Raji (cell line): Measurements from ENCODE around the gene CYBA.

Experiments
- POLR2A ChIP-seq: IDR thresholded peaks from 2 replicates; pipeline ENCODE4 v1.6.1; 2011; ENCODE audit warnings: low read depth, low read length, control low read depth; ENCODE audit not compliant: insufficient read depth

Gene CYBA

DNA sequence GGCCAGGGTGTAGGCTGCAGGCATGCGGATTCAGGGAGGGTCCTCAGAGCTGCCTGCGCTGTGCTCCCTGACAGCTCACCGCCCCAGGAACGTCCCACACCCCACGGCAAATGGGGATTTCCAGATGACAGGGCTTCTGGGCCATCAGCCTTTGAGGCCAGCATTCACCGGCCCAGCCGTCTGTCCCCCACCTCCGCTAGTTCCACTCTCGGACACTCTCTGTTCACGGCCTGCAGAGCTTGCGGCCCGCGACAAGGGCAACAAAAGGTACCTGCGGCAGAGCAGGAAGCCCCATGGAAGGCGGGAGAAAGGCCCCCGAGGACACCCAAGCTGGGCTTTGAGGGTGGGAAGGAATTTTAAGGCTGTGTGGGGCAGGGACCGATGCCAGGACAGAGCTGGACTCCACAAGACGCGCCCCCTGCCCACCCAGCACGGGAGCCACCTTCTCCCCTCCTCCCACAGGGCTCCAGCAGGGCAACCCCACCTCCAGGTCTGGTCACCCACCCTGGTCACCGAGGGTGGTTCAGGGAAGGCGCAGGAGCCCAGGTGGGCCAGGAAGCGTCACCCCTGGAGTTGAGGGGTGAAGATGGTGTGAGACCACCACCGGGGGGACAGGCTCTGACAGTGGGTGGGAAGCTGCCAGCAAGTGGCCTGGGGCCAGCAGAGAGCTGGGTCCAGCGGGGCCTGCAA lies 5.6 kb upstream of the CYBA start:
- TF ChIP-seq POLR2A: no peak

DNA sequence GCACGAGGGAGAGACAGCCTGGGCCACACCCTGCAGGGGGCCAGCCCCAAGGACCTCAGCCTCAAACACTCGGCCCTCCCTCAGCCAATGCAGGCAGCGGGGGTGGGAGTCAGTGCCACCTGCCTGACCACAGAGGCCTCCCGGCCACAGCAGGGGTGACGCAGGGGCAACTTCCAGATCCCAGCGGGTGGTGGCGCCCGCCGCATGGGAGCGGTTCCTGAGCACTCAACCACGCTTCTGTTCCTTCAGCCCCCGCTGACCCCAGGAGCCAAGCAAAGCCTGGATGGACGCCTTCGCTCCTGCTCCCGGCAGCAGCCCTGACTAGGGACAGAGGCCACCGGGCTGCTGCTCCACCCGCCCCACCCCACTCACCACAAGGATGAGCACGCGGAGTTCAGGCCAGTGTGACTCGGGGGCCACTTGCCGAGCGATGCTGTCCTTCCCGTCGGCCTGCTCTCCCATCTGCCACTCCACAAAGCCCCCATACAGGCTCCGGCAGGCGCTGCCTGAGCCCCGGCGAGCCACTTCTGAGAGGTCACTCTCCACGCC lies 5.0 kb upstream of the CYBA start:
- no peak for TF ChIP-seq POLR2A

DNA sequence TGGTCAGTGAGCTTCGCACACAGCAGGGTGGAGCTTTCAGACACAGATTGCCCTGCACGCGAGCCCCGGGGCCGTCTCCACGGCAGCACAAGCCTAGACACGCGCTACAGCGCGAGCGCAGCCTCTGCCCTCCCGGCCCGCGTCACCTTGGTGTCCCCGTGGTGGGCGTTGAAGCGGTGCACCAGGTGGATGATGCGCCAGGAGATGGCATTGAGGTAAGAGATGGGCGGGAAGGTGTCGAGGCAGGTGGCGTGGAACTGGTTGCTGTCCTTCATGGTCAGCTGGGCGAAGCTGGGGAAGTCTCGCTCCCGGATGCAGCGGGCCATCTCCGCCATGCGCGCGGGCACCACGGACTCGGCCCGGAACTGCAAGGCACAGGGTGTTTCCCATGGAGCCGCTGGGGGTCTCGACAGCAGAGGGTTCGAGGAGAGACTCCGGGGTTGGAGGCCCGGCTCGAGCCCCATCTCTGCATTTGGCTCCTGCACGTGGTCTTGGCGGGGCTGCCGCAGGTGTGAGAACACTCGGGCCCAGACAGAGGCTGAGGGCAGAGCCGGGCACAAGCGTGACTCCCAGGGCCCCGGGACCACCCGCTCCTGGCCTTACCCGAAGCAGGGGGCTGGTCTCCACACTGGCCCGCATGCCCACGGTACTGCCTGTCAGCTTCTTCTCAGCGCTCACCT lies 4.3 kb upstream of the CYBA start:
- TF ChIP-seq POLR2A: no peak

DNA sequence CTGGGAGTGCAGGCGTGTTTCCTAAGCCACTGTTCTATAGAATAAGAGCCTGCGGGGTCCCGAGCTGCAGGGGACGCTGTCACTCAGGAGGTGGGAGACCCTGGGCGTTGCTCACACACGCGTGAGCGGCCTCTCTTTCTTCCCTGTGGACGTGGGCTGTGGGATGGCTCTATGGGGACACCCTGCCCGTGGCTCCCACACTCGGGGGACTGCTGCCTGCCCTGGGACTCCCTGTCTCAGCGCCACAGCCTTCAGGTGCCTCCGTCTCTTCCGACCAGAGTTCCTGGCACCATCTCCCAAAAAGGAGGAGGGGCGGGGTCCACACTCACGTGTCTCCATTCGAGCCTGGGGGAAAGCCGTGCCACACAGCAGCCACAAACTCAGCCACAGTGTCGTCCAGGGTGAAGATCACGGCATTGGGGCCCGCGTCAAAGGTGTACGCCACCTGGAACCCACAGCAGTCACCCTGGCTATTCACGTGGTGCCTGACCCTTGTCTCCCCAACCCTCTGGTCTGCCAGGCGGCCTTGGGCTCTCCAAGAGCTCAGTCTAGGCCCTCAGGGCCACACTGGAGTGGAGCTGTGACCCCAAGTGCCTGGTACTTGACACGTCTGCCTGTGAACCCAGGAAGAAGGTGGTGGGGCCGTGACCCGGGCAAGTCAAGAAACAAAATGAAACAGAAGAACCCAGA lies 3.7 kb upstream of the CYBA start:
- no peak for TF ChIP-seq POLR2A

DNA sequence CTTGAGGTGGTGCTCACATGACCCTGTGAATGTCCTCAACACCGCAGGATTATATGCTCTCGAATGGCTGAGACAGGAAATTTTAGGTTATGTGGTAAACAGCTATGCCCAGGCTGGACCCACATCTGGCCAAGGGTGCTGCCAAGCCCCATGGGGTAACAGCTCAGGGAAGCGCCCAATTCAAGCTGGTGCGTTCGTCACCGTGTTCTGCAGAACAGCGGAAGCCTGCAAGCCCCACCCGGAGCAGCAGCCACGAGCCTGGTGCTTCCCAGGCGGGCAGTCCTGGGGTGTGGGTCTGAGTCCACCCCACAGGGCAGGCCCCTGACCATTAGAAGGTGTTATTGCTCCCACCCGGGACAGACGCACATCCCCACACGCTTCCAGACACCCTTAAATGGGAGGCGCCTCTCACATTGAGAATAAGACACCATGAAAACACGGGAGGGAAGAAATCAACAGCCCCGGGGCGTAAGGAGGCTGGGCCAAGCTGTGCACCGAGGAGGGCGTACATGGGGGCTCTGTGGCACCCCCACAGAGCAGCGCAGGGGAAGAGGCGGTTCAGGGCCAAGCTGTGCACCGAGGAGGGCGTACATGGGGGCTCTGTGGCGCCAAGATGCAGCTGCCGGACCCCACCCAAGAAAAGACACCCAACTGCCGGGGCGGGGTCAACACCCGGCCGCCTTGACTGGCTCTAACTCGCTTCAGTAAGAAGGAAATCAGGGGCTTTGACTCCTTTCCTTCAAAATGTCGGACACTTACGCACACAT lies 2.9 kb upstream of the CYBA start:
- no peak for TF ChIP-seq POLR2A

DNA sequence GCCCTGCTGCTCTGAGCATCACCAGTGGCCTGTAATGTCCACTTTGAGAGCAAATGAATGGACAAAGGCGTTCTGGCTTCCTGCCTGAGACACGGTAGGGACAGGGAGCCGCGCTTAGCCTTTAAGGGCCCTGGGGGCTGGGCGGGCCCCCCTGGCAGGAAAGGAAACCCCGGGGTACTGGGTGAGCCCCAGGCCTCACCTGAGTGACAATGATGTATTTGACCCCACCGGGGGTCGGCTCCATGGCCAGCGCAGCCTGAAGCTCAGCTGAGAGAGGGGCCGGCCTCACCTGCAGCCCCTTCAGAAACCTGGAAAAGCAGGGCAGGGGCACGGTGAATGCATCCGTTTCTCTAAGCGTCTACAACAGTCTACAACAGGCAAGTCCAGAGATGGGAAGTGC lies 2.2 kb upstream of the CYBA start:
- no peak for TF ChIP-seq POLR2A

DNA sequence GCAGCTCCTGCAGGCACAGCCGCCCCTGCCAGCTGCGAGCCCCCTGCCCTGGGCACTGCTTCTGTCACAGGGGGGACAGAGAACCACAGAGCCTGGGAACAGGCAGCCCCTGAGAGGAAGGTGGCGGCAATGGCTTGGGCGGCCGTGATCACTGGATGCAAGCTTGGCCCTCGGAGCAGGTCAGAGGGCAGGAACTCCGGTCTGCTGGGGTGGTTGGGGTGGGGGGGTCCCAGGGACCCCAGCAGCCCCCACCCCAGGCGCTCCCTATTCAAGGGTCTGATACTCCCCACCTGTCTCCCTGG lies 1.9 kb upstream of the CYBA start:
- TF ChIP-seq POLR2A: no peak

DNA sequence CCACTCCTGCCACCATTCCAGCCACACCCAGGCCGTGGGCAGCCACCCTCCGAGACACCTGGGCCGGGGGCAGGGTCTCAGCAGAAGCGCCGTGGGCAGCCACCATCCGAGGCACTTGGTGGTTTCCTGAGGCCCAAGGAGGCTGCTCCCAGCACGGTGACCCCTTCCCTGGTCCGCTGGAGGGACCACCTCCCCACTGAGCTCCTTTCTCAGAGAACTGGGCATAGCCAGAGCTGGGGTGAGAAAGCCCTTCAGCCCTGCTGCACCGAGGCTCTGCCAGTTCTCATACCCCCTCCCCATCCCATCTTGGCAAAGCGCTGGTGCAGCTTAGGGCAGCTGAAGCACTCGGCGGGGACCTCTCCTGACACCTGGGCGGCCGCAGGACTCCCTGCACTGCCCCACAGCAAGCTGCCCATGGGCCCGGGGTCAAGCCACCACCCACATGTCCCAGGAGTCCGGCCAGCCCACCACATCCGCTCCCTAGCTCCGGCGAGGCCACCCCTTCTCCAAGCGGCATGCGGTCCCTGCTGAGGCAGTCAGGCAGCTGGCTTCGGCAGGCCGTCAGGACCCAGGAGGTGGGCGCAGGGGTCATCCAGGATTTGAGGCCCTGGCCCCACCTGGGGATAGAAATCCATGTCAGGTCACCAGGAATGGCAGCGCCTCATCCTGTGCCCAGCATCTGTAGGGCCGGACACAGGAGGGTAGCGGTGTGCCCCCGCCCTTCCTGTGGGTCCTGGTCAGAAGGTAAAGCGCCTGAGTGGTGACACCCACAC lies 1.3 kb upstream of the CYBA start:
- TF ChIP-seq POLR2A: no peak

DNA sequence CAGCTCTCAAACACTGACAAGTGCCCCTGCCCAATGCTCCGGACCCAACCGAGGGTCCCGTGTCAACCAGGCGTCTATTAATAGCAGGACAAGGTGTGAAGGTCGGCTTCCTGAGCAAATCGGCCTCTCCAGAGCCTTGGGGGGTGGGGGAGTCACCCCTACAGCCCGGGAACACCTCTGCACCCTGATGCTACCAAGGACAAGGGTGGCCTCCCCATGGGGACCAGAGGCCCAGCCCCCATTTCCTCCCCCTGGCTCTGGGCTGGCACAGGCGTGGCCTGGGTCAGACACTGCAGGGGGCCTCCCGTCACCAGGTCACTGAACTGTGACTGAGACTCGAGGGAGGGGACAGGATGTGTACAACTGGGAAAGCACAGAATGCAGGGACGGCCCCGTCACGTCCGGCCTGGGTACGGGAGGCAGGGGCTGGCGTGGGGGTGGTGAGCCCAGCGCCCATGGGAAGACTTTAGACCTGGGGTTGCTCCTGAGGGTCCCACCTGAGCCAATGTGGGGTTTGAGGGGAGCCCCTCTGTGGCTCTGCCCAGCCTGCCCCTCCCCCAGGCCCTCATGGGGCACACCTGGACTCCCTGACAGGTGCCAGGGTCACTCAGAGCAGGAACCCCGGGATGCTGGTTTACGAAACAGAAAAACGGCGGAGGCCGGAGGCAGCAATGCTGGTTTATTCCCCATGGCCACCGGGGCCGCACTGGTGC lies 579 bp upstream of the CYBA start:
- TF ChIP-seq POLR2A: peak; percentile 50

DNA sequence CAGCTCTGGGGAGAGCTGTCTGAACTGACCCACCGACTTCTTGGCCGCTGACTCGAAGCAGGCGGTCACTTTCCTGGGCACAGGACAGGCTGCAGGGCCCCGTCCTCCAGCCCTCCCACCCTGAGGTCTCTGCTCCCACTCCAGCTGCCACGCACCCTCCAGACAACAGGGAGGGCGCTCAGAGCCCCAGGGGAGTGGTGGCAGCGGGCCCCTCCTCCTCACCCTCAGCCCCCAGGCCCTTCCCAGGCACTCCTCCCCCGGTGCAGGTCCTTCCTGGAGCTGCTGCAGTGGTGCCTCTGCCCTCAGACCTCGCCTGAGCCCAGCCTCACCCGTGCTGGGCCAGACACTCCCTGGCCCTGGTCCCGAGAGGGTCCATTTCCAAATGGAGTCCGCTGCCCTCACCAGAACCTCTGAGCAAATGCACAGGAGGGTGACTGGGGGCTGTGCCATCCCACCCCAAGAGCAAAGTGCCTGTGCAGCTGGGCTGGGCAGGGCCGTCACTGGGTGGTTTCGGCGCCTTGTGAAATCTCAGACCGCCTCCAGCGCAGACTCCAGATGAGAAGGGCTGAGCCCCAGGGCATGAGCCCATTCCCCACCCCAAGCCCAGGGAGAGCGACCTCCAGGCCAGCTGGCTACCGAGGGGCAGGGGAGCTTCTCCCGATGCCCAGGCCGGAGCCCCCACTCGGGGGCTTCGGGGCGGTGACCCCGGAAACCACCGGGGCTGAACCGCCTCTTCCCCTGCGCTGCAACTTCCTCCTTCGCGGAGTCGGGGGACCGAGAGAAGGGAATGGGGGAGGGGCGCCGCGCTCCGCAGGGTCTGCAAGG lies 717 bp downstream of the CYBA start:
- no peak; the same call in 1 of the 2 replicates for TF ChIP-seq POLR2A

DNA sequence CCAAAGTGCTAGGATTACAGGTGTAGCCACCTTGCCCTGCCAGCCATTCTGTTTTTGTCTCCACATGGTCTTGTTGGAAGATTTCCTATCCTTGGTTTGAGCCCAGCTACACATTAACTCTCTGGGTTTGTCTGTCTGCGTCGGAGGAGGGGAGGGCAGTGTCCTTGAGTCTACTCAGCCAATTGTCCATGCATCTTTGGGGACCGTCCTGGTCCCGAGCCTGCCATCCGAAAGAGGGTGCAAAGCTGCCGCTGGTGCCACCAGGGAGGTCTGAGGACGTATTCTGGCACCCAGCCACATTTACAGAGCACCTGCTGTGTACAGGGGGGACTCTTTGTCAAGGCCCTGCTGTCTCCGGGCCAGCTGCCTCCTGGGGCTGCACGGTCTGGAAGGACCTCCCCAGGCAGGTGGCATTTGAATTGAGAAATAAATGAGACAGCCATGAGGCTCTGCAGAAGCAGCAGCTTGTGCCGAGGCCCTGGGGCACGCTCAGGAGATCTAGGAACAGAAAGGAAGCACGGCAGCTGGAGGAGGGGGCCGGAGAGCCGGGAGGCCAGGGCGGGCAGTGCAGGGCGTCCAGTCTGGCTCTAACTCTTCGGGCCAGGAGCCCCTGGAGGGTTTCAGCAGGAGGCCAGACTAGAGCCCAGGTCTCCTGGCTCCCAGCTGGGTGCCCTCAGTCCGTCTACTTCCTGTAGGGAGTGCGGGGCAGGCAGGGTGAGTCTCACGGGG lies 1.5 kb downstream of the CYBA start:
- TF ChIP-seq POLR2A: no peak
